ENCODE data around the gene SEC61A2.
"Not testable (repeated sequence)": the region's sequence is repeated elsewhere in the genome, so short reads cannot be mapped to it uniquely, and the experiment has no call there.

Gene SEC61A2

GRCh38 chr10:12129222-12130111 is at the start of gene SEC61A2:
Gene SEC61A2, plus strand, starts transcription at chr10:12129677. Its CDS starts 111 bp downstream, at chr10:12129788.
- DNase-seq (ENCODE audit: low read depth in 2 of 3, low spot score in 1 of 3), result peak; percentile 93 to 99 (median 96)

- DNase-seq (ENCODE audit: low read depth in 2 of 3, low spot score in 1 of 3), result no peak
These were observed 48.0 kb upstream of the SEC61A2 start for GRCh38 chr10:12081470-12081869.

- DNase-seq (ENCODE audit: low read depth in 2 of 3, low spot score in 1 of 3), result no peak
These were observed 47.5 kb upstream of the SEC61A2 start for GRCh38 chr10:12081879-12082557.

GRCh38 chr10:12088919-12089318 is 40.6 kb upstream of the SEC61A2 start:
- no peak for DNase-seq (ENCODE audit: low read depth in 2 of 3, low spot score in 1 of 3)

- no peak for DNase-seq (ENCODE audit: low read depth in 2 of 3, low spot score in 1 of 3)
These were observed 38.1 kb upstream of the SEC61A2 start for GRCh38 chr10:12091421-12091820.

- not testable (repeated sequence) for DNase-seq (ENCODE audit: low read depth in 2 of 3, low spot score in 1 of 3)
These were observed 32.1 kb upstream of the SEC61A2 start for GRCh38 chr10:12097361-12097760.

- no peak for DNase-seq (ENCODE audit: low read depth in 2 of 3, low spot score in 1 of 3)
These were observed 31.7 kb upstream of the SEC61A2 start for GRCh38 chr10:12097791-12098190.

GRCh38 chr10:12098966-12099365 is 30.5 kb upstream of the SEC61A2 start:
- DNase-seq (ENCODE audit: low read depth in 2 of 3, low spot score in 1 of 3), result no peak

GRCh38 chr10:12103802-12104201 is 25.7 kb upstream of the SEC61A2 start:
- no peak for DNase-seq (ENCODE audit: low read depth in 2 of 3, low spot score in 1 of 3)

- no peak for DNase-seq (ENCODE audit: low read depth in 2 of 3, low spot score in 1 of 3)
These were observed 21.7 kb upstream of the SEC61A2 start for GRCh38 chr10:12107781-12108180.

- no peak for DNase-seq (ENCODE audit: low read depth in 2 of 3, low spot score in 1 of 3)
These were observed 20.2 kb upstream of the SEC61A2 start for GRCh38 chr10:12109286-12109685.

- no peak for DNase-seq (ENCODE audit: low read depth in 2 of 3, low spot score in 1 of 3)
These were observed 17.9 kb upstream of the SEC61A2 start for GRCh38 chr10:12111528-12111927.

GRCh38 chr10:12113627-12114026 is 15.8 kb upstream of the SEC61A2 start:
- no peak for DNase-seq (ENCODE audit: low read depth in 2 of 3, low spot score in 1 of 3)

- no peak for DNase-seq (ENCODE audit: low read depth in 2 of 3, low spot score in 1 of 3)
These were observed 7.8 kb upstream of the SEC61A2 start for GRCh38 chr10:12121673-12122072.

- DNase-seq (ENCODE audit: low read depth in 2 of 3, low spot score in 1 of 3), result no peak
These were observed 878 bp downstream of the SEC61A2 start for GRCh38 chr10:12130237-12130872.

- no peak for DNase-seq (ENCODE audit: low read depth in 2 of 3, low spot score in 1 of 3)
These were observed 6.2 kb downstream of the SEC61A2 start for GRCh38 chr10:12135631-12136030.

GRCh38 chr10:12140038-12140437 is 10.6 kb downstream of the SEC61A2 start:
- DNase-seq (ENCODE audit: low read depth in 2 of 3, low spot score in 1 of 3), result no peak

- no peak for DNase-seq (ENCODE audit: low read depth in 2 of 3, low spot score in 1 of 3)
These were observed 15.1 kb downstream of the SEC61A2 start for GRCh38 chr10:12144538-12144937.

- DNase-seq (ENCODE audit: low read depth in 2 of 3, low spot score in 1 of 3), result no peak
These were observed 20.7 kb downstream of the SEC61A2 start for GRCh38 chr10:12150163-12150562.

GRCh38 chr10:12154516-12154915 is 25.0 kb downstream of the SEC61A2 start:
- no peak for DNase-seq (ENCODE audit: low read depth in 2 of 3, low spot score in 1 of 3)

- no peak for DNase-seq (ENCODE audit: low read depth in 2 of 3, low spot score in 1 of 3)
These were observed 27.1 kb downstream of the SEC61A2 start for GRCh38 chr10:12156367-12157123.
